H1 (cell line): ENCODE measurements around the gene NELL1. TPM values are rescaled to one million over a fixed set of nuclear protein-coding genes. Genes with fewer than 3 reads are reported as not detected.

Source experiments
- CREB1 ChIP-seq: IDR thresholded peaks from 2 replicates; pipeline ENCODE4 v1.6.1; 2012; ENCODE audit warnings: inconsistent platforms
- EZH2 ChIP-seq: fragments of 200-600 bp; sonication (generic); IDR thresholded peaks from 2 replicates; pipeline ENCODE4 v1.7.1; 2012; ENCODE audit warnings: low read depth, mild to moderate bottlenecking, moderate library complexity, low read length, inconsistent platforms; ENCODE audit not compliant: severe bottlenecking
- FOSL1 ChIP-seq: IDR thresholded peaks from 2 replicates; pipeline ENCODE4 v1.6.1; 2011; ENCODE audit warnings: mild to moderate bottlenecking, low read depth, low read length, moderate library complexity; ENCODE audit not compliant: insufficient read depth
- HDAC2 ChIP-seq, 2 experiments: fragments of 300-600 bp in 1 of 2; sonication (generic) in 1 of 2; IDR thresholded peaks; 2 replicates each; pipeline ENCODE4 v1.6.1; 2011 to 2012; ENCODE audit warnings: low read depth in 2 of 2, low read length in 2 of 2, mild to moderate bottlenecking in 2 of 2, moderate library complexity in 2 of 2, borderline replicate concordance in 1 of 2, inconsistent platforms in 1 of 2
- polyA plus RNA-seq, 7 experiments: library from polyadenylated mRNA; depleted of rRNA in 3 of 7; stranded (reverse) in 5 of 7; unstranded in 2 of 7; fragments of >200 nt in 5 of 7; fragments of 200-250 nt in 2 of 7; gene quantifications; 1 replicate in 5 of 7; 2 replicates in 1 of 7; 4 replicates in 1 of 7; pipeline versions ENCODE4 v1.2.1 to v1.2.3, GENCODE V29; 2011 to 2013; ENCODE audit warnings: missing spikeins in 2 of 7, mixed read lengths in 2 of 7
- total RNA-seq: library from RNA; stranded (reverse); fragmentation: NEBNext Ultra II Directional; extraction: Animal tissue kit (Norgen Biotek cat#: 25700); gene quantifications from 2 replicates; pipeline ENCODE4 v1.2.1, GENCODE V29; 2021
- TF ChIP-seq, protein P1 (sequence below), 3 experiments: IDR thresholded peaks; 1 replicate in 2 of 3; 2 replicates in 1 of 3; pipeline versions ENCODE4 v1.5.1 to v1.6.1; 2011; ENCODE audit warnings: low read length in 3 of 3, mild to moderate bottlenecking in 3 of 3, inconsistent platforms in 2 of 3, low read depth in 1 of 3, moderate library complexity in 1 of 3; ENCODE audit not compliant: insufficient read depth in 1 of 3; ENCODE audit errors: control extremely low read depth in 1 of 3

Gene NELL1
- total and polyA plus RNA-seq, 2 of the 8 experiments (the other 6 are each of a cell fraction or from before 2014, with no cell fraction given), result 0.21 TPM; not detected in 1

GRCh38 chr11:20712912-20713311, 43.5 kb downstream of the NELL1 start (continued):
- TF ChIP-seq EZH2 (no peak), HDAC2 (IDR thresholded peaks at IDR 0.05; ENCODE audit: borderline replicate concordance in 1 of 2, low read depth in 2 of 2, low read length in 2 of 2) (no peak), FOSL1 (no peak), CREB1 (no peak)
- TF ChIP-seq, protein P1, sequence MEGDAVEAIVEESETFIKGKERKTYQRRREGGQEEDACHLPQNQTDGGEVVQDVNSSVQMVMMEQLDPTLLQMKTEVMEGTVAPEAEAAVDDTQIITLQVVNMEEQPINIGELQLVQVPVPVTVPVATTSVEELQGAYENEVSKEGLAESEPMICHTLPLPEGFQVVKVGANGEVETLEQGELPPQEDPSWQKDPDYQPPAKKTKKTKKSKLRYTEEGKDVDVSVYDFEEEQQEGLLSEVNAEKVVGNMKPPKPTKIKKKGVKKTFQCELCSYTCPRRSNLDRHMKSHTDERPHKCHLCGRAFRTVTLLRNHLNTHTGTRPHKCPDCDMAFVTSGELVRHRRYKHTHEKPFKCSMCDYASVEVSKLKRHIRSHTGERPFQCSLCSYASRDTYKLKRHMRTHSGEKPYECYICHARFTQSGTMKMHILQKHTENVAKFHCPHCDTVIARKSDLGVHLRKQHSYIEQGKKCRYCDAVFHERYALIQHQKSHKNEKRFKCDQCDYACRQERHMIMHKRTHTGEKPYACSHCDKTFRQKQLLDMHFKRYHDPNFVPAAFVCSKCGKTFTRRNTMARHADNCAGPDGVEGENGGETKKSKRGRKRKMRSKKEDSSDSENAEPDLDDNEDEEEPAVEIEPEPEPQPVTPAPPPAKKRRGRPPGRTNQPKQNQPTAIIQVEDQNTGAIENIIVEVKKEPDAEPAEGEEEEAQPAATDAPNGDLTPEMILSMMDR (IDR thresholded peaks at IDR 0.05; ENCODE audit: control extremely low read depth in 1 of 3, insufficient read depth in 1 of 3, low read depth in 1 of 3, low read length in 3 of 3), result peak; percentile 13 to 47 (median 38)
